MV-4-11 (cell line): ENCODE measurements around the gene ATP1A1.

Source experiments
- DNase-seq: peaks from one replicate; lab custom pipeline; 2025; lab: John Stamatoyannopoulos, UW

The ATP1A1 gene

GRCh38 chr1:116345011-116345410, 28.0 kb upstream of the ATP1A1 start:
- DNase-seq: no peak

- DNase-seq: no peak
Observed at GRCh38 chr1:116345843-116346242, 27.2 kb upstream of the ATP1A1 start.

GRCh38 chr1:116346943-116347673, 25.9 kb upstream of the ATP1A1 start:
- DNase-seq: no peak

GRCh38 chr1:116347696-116348095, 25.3 kb upstream of the ATP1A1 start:
- DNase-seq: no peak

- DNase-seq: no peak
Observed at GRCh38 chr1:116350097-116350645, 22.9 kb upstream of the ATP1A1 start.

GRCh38 chr1:116351914-116352313, 21.1 kb upstream of the ATP1A1 start:
- no peak for DNase-seq

GRCh38 chr1:116352349-116352813, 20.7 kb upstream of the ATP1A1 start:
- DNase-seq: peak; percentile 25

GRCh38 chr1:116353155-116353554, 19.9 kb upstream of the ATP1A1 start:
- DNase-seq: no peak

- no peak for DNase-seq
Observed at GRCh38 chr1:116356067-116356466, 17.0 kb upstream of the ATP1A1 start.

- DNase-seq: no peak
Observed at GRCh38 chr1:116356673-116357072, 16.4 kb upstream of the ATP1A1 start.

GRCh38 chr1:116357487-116357886, 15.6 kb upstream of the ATP1A1 start:
- no peak for DNase-seq

GRCh38 chr1:116359060-116359830, 13.8 kb upstream of the ATP1A1 start:
- DNase-seq: peak; percentile 28

- DNase-seq: no peak
Observed at GRCh38 chr1:116359871-116360270, 13.2 kb upstream of the ATP1A1 start.

- DNase-seq: peak; percentile 27
Observed at GRCh38 chr1:116360429-116361173, 12.4 kb upstream of the ATP1A1 start.

GRCh38 chr1:116361648-116362047, 11.4 kb upstream of the ATP1A1 start:
- DNase-seq: no peak

- no peak for DNase-seq
Observed at GRCh38 chr1:116362050-116362449, 11.0 kb upstream of the ATP1A1 start.

GRCh38 chr1:116365353-116365780, 7.7 kb upstream of the ATP1A1 start:
- DNase-seq: no peak

GRCh38 chr1:116365857-116366256, 7.2 kb upstream of the ATP1A1 start:
- no peak for DNase-seq

GRCh38 chr1:116367256-116367945, 5.6 kb upstream of the ATP1A1 start:
- peak; percentile 44 for DNase-seq

- no peak for DNase-seq
Observed at GRCh38 chr1:116368241-116368640, 4.8 kb upstream of the ATP1A1 start.

GRCh38 chr1:116370181-116370580, 2.9 kb upstream of the ATP1A1 start:
- no peak for DNase-seq

- DNase-seq: peak; percentile 26
Observed at GRCh38 chr1:116371752-116372151, 1.3 kb upstream of the ATP1A1 start.
